DMS153 (cell line): Measurements from ENCODE around the gene NFATC3.

Experiments used
- DNase-seq: peaks from one replicate; lab custom pipeline; 2025; lab: John Stamatoyannopoulos, UW

The NFATC3 gene

GRCh38 chr16:68233085-68233834 lies 148.1 kb downstream of the NFATC3 start:
- no peak for DNase-seq

GRCh38 chr16:68233835-68234187 lies 148.6 kb downstream of the NFATC3 start:
- DNase-seq, result no peak

- DNase-seq, result peak; percentile 96
These were observed 149.3 kb downstream of the NFATC3 start for GRCh38 chr16:68234188-68235107.

- DNase-seq, result no peak
These were observed 150.1 kb downstream of the NFATC3 start for GRCh38 chr16:68235108-68235886.

GRCh38 chr16:68235887-68236136 lies 150.6 kb downstream of the NFATC3 start, which contains the start of gene ESRP2:
Gene ESRP2 (minus strand): TSS chr16:68236127. CDS start chr16:68236045, 82 bp downstream.
- DNase-seq, result no peak

- DNase-seq, result peak; percentile 76
These were observed 151.1 kb downstream of the NFATC3 start for GRCh38 chr16:68236137-68236825.

GRCh38 chr16:68236826-68237242 lies 151.7 kb downstream of the NFATC3 start:
- DNase-seq, result no peak

- peak; percentile 99 for DNase-seq
These were observed 152.3 kb downstream of the NFATC3 start for GRCh38 chr16:68237243-68238028.

- no peak for DNase-seq
These were observed 152.8 kb downstream of the NFATC3 start for GRCh38 chr16:68238029-68238345.

- no peak for DNase-seq
These were observed 156.9 kb downstream of the NFATC3 start for GRCh38 chr16:68242085-68242484.

GRCh38 chr16:68242926-68243858 lies 158.0 kb downstream of the NFATC3 start:
- no peak for DNase-seq

GRCh38 chr16:68244481-68244902 lies 159.3 kb downstream of the NFATC3 start:
- DNase-seq, result no peak

- peak; percentile 75 for DNase-seq
These were observed 160.0 kb downstream of the NFATC3 start, which contains the start of gene PLA2G15 for GRCh38 chr16:68244903-68245853. Gene PLA2G15 (plus strand): TSS chr16:68245373. CDS start chr16:68245427, 54 bp downstream.

GRCh38 chr16:68246121-68246520 lies 161.0 kb downstream of the NFATC3 start:
- no peak for DNase-seq

- DNase-seq, result no peak
These were observed 161.5 kb downstream of the NFATC3 start for GRCh38 chr16:68246666-68247065.

GRCh38 chr16:68247400-68247799 lies 162.2 kb downstream of the NFATC3 start:
- no peak for DNase-seq

GRCh38 chr16:68247932-68248331 lies 162.8 kb downstream of the NFATC3 start:
- DNase-seq, result no peak

GRCh38 chr16:68249371-68249770 lies 164.2 kb downstream of the NFATC3 start:
- DNase-seq, result no peak

GRCh38 chr16:68250951-68251350 lies 165.8 kb downstream of the NFATC3 start:
- DNase-seq, result no peak
